Right lobe of liver (tissue), 6 donors: Measurements from ENCODE around the gene CCDC88A. TPM values are rescaled to one million over a fixed set of nuclear protein-coding genes. Genes with fewer than 3 reads are reported as not detected.

ENCODE experiments used
- ATAC-seq, 4 donors: fragments of 200-7000 bp; cut with Tn5 transposase; one replicate each; pipeline ENCODE4 v1.9.1; 2020; ENCODE audit warnings: mild to moderate bottlenecking in 4 of 4, moderate library complexity in 4 of 4
- DNase-seq, 3 donors: peaks; one replicate each; pipeline ENCODE4 v3.0.0-alpha.2; 2020
- H3K27ac ChIP-seq, 3 donors: fragments of 200-600 bp; one replicate each; pipeline ENCODE4 v1.8.0; 2022
- H3K27me3 ChIP-seq, 2 donors: fragments of 200-600 bp; one replicate each; pipeline ENCODE4 v1.8.0; 2022
- H3K36me3 ChIP-seq, 4 donors: fragments of 200-600 bp; sonication (generic) in 1 of 4; one replicate each; pipeline versions ENCODE4 v1.5.1 to v1.8.0; 2017 to 2022; ENCODE audit warnings: control low read depth in 1 of 4
- H3K4me1 ChIP-seq, 4 donors: fragments of 200-600 bp; sonication (generic) in 1 of 4; one replicate each; pipeline versions ENCODE4 v1.5.1 to v1.8.0; 2017 to 2022; ENCODE audit warnings: control low read depth in 1 of 4
- H3K4me3 ChIP-seq, 3 donors: fragments of 200-600 bp; one replicate each; pipeline ENCODE4 v1.8.0; 2022
- H3K9me3 ChIP-seq, 4 donors: fragments of 200-600 bp; sonication (generic) in 1 of 4; one replicate each; pipeline versions ENCODE4 v1.5.1 to v1.8.0; 2017 to 2022; ENCODE audit warnings: control low read depth in 1 of 4
- CTCF ChIP-seq, 4 donors: fragments of 200-600 bp in 3 of 4; fragments of 450-650 bp in 1 of 4; IDR thresholded peaks; one replicate each; pipeline versions ENCODE4 v1.5.1 to v1.8.0; 2016 to 2022; ENCODE audit warnings: antibody characterized with exemption in 4 of 4, mild to moderate bottlenecking in 2 of 4
- POLR2A ChIP-seq: fragments of 450-650 bp; IDR thresholded peaks from one replicate; pipeline ENCODE4 v1.6.1; 2017; ENCODE audit warnings: antibody characterized with exemption, mild to moderate bottlenecking
- WGBS: methylation state at CpG from one replicate; pipeline ENCODE4 v1.1.6; 2018; ENCODE audit warnings: low coverage, low lambda C conversion rate; ENCODE audit not compliant: insufficient coverage; ENCODE audit errors: missing lambda C conversion rate; 5-methylcytosine and 5-hydroxymethylcytosine counted together
- intact Hi-C, 2 donors: fragments of 100-400 bp; cut with DNase I; formaldehyde crosslinking; loops; one replicate each; pipeline versions ENCODE4 v1.11.2 to v1.14.1; 2022
- total RNA-seq, 6 experiments: library from RNA; depleted of rRNA in 2 of 6; stranded (reverse); fragments of >200 nt in 2 of 6; fragmentation: NEBNext Ultra II Directional in 3 of 6; extraction: Animal tissue kit (Norgen Biotek cat#: 25700) in 3 of 6; gene quantifications; one replicate each; pipeline versions ENCODE4 v1.1.0 to v1.2.4, GENCODE V29; 2016 to 2023
- donor health status: DM: no; HTN: yes; CAD: no.
- donor health status: DM: no; HTN: no; CAD: no.
- donor health status: DM: no; HTN: no; CAD: no.
- donor health status: DM: no; HTN: yes; CAD: no.
- donor health status: DM: no; HTN: yes; CAD: no.

Gene CCDC88A
- total RNA-seq, 6 experiments from 2014 or later = 11.5 to 26.1 (median 18.5) TPM

GRCh38 chr2:55309446-55309845, 110.2 kb downstream of the CCDC88A start:
- H3K27ac ChIP-seq = no peak overlapping the region
- no peaks in the 10 kb centered on the region for H3K4me1 ChIP-seq
- peaks cover 0 to 3% (median 0%) of the 10 kb centered on the region in 4 donors for H3K36me3 ChIP-seq
- peak in 1 of 4 donors; percentile 41 for ATAC-seq
- intact Hi-C loops = no loop called here
- H3K9me3 ChIP-seq = no peaks in the 10 kb centered on the region
- whole genome bisulfite sequencing = 64% methylated on average over 2 of the region's 2 CpGs
- no peaks in the 10 kb centered on the region for H3K27me3 ChIP-seq
- no peak overlapping the region for H3K4me3 ChIP-seq
- no peak for DNase-seq
- TF ChIP-seq CTCF (IDR thresholded peaks at IDR 0.05) (no peak), POLR2A (no peak)

- Histone ChIP-seq H3K36me3 (peaks cover 0 to 3% (median 0%) of the 10 kb centered on the region in 4 donors), H3K27ac (no peak overlapping the region), H3K4me1 (no peaks in the 10 kb centered on the region), H3K9me3 (no peaks in the 10 kb centered on the region), H3K27me3 (no peaks in the 10 kb centered on the region), H3K4me3 (no peak overlapping the region)
- 59% methylated on average over 3 of the region's 3 CpGs for WGBS
- intact Hi-C loops = no loop called here
- no peak for DNase-seq
- TF ChIP-seq CTCF (IDR thresholded peaks at IDR 0.05) (no peak), POLR2A (no peak)
- no peak for ATAC-seq
These were observed 117.4 kb downstream of the CCDC88A start for GRCh38 chr2:55302241-55302640.

- Histone ChIP-seq H3K9me3 (no peaks in the 10 kb centered on the region), H3K4me1 (no peaks in the 10 kb centered on the region), H3K4me3 (no peak overlapping the region), H3K27ac (no peak overlapping the region), H3K36me3 (peaks cover 0 to under 1% (median 0%) of the 10 kb centered on the region in 4 donors), H3K27me3 (no peaks in the 10 kb centered on the region)
- TF ChIP-seq POLR2A = no peak
- TF ChIP-seq CTCF (IDR thresholded peaks at IDR 0.05) = no peak
- ATAC-seq (no peak), DNase-seq (no peak)
- intact Hi-C loops = no loop called here
- 100% methylated on average over 1 of the region's 1 CpG for WGBS
These were observed 118.4 kb downstream of the CCDC88A start for GRCh38 chr2:55301277-55301676.

GRCh38 chr2:55296393-55296792, 123.3 kb downstream of the CCDC88A start:
- intact Hi-C loops = no loop called here
- ATAC-seq (no peak), DNase-seq (no peak)
- no peaks in the 10 kb centered on the region for H3K9me3 ChIP-seq
- no peaks in the 10 kb centered on the region for H3K27me3 ChIP-seq
- H3K4me3 ChIP-seq = no peak overlapping the region
- TF ChIP-seq POLR2A = no peak
- TF ChIP-seq CTCF (IDR thresholded peaks at IDR 0.05) = no peak
- H3K36me3 ChIP-seq = peaks cover 0 to 2% (median 0%) of the 10 kb centered on the region in 4 donors
- no peaks in the 10 kb centered on the region for H3K4me1 ChIP-seq
- H3K27ac ChIP-seq = no peak overlapping the region

- peak overlapping the region in 1 of 3 donors; percentile 78 for H3K27ac ChIP-seq
- no peaks in the 10 kb centered on the region for H3K27me3 ChIP-seq
- 89% methylated on average over 11 of the region's 12 CpGs for WGBS
- peak overlapping the region; percentile 60 to 75 (median 61) for H3K4me3 ChIP-seq
- DNase-seq (no peak), ATAC-seq (no peak)
- no peaks in the 10 kb centered on the region for H3K9me3 ChIP-seq
- no peaks in the 10 kb centered on the region for H3K4me1 ChIP-seq
- H3K36me3 ChIP-seq = no peaks in the 10 kb centered on the region
- intact Hi-C loops = no loop called here
- TF ChIP-seq CTCF (IDR thresholded peaks at IDR 0.05) (no peak), POLR2A (no peak)
These were observed 136.6 kb downstream of the CCDC88A start for GRCh38 chr2:55283083-55283482.
